Esophagus muscularis mucosa (tissue), 4 donors: ENCODE measurements around the gene SHF. TPM values are rescaled to one million over a fixed set of nuclear protein-coding genes. Genes with fewer than 3 reads are reported as not detected.

Source experiments
- DNase-seq: peaks from one replicate; pipeline ENCODE4 v3.0.0-alpha.2; 2017; ENCODE audit errors: extremely low spot score
- H3K27ac ChIP-seq, 4 donors: fragments of 200-600 bp; sonication (generic); replicated peaks in 1 of 4; 1 replicate in 3 of 4; 2 replicates in 1 of 4; pipeline ENCODE4 v1.5.1; 2016 to 2019; ENCODE audit warnings: mild to moderate bottlenecking in 1 of 4
- H3K27me3 ChIP-seq, 4 donors: fragments of 200-600 bp; sonication (generic); one replicate each; pipeline versions ENCODE4 v1.5.1 to v1.6.0; 2016 to 2019
- H3K36me3 ChIP-seq, 4 donors: fragments of 200-600 bp; sonication (generic); one replicate each; pipeline ENCODE4 v1.5.1; 2016 to 2019
- H3K4me1 ChIP-seq, 4 donors: fragments of 200-600 bp; sonication (generic); one replicate each; pipeline ENCODE4 v1.5.1; 2016 to 2019
- H3K4me3 ChIP-seq, 4 donors: fragments of 200-600 bp; sonication (generic); 1 replicate in 2 of 4; 2 replicates in 2 of 4; pipeline ENCODE4 v1.5.1; 2016 to 2019; ENCODE audit warnings: mild to moderate bottlenecking in 4 of 4, moderate library complexity in 1 of 4
- H3K9me3 ChIP-seq, 4 donors: fragments of 200-600 bp; sonication (generic); 1 replicate in 3 of 4; 2 replicates in 1 of 4; pipeline ENCODE4 v1.5.1; 2016 to 2019
- CTCF ChIP-seq, 3 experiments: fragments of 200-600 bp in 2 of 3; fragments of 450-650 bp in 1 of 3; sonication (generic) in 2 of 3; IDR thresholded peaks; one replicate each; pipeline ENCODE4 v1.5.1; 2017 to 2019; ENCODE audit warnings: antibody characterized with exemption in 3 of 3, mild to moderate bottlenecking in 2 of 3, moderate library complexity in 1 of 3
- EP300 ChIP-seq: sonication (generic); formaldehyde crosslinking; IDR thresholded peaks from one replicate; pipeline ENCODE4 v1.6.1; 2017; ENCODE audit warnings: antibody characterized with exemption
- POLR2A ChIP-seq: fragments of 450-650 bp; IDR thresholded peaks from one replicate; pipeline ENCODE4 v1.6.1; 2017; ENCODE audit warnings: antibody characterized with exemption, moderate library complexity, mild to moderate bottlenecking, low read depth
- POLR2AphosphoS5 ChIP-seq, 2 donors: sonication (generic); formaldehyde crosslinking; IDR thresholded peaks; one replicate each; pipeline ENCODE4 v1.6.1; 2017; ENCODE audit warnings: antibody characterized with exemption in 2 of 2
- WGBS: methylation state at CpG from one replicate; pipeline ENCODE4 v1.1.5; 2018; 5-methylcytosine and 5-hydroxymethylcytosine counted together
- intact Hi-C: fragments of 100-400 bp; cut with DNase I; formaldehyde crosslinking; loops from one replicate; pipeline ENCODE4 v1.15.1; 2023
- total RNA-seq, 4 donors: library from RNA; depleted of rRNA; stranded (reverse); fragments of >200 nt; gene quantifications; one replicate each; pipeline versions ENCODE4 v1.1.0 to v1.2.1, GENCODE V29; 2016

The SHF gene
- total RNA-seq, 4 donors from 2014 or later, result 4.6 to 15.4 (median 10.2) TPM

- 93% methylated on average over 1 of the region's 1 CpG for WGBS
- intact Hi-C loops, result no loop called here
- Histone ChIP-seq H3K4me1 (no peaks in the 10 kb centered on the region), H3K9me3 (no peaks in the 10 kb centered on the region), H3K27me3 (peaks cover 0 to under 1% (median 0%) of the 10 kb centered on the region in 4 donors), H3K36me3 (peaks cover 0 to 17% (median 2%) of the 10 kb centered on the region in 4 donors), H3K27ac (no peak overlapping the region), H3K4me3 (no peak overlapping the region)
- TF ChIP-seq EP300 (no peak), POLR2AphosphoS5 (IDR thresholded peaks at IDR 0.05) (no peak), CTCF (IDR thresholded peaks at IDR 0.05) (no peak), POLR2A (no peak)
- DNase-seq, result no peak
Observed at GRCh38 chr15:45149060-45149459, 38.7 kb downstream of the SHF start.

- WGBS, result 85% methylated on average over 10 of the region's 12 CpGs
- peaks cover 0 to 4% (median 0%) of the 10 kb centered on the region in 4 donors for H3K27me3 ChIP-seq
- no peaks in the 10 kb centered on the region for H3K9me3 ChIP-seq
- H3K4me3 ChIP-seq, result no peak overlapping the region
- peaks cover 0 to 17% (median 2%) of the 10 kb centered on the region in 4 donors for H3K36me3 ChIP-seq
- H3K27ac ChIP-seq, result no peak overlapping the region
- TF ChIP-seq POLR2A (no peak), POLR2AphosphoS5 (IDR thresholded peaks at IDR 0.05) (no peak)
- H3K4me1 ChIP-seq, result no peaks in the 10 kb centered on the region
- DNase-seq, result no peak
- intact Hi-C loops, result no loop called here
Observed at GRCh38 chr15:45148076-45149059, 39.4 kb downstream of the SHF start.

- H3K27me3 ChIP-seq, result peaks cover 0 to 10% (median 0%) of the 10 kb centered on the region in 4 donors
- no peak overlapping the region for H3K27ac ChIP-seq
- H3K4me1 ChIP-seq, result no peaks in the 10 kb centered on the region
- DNase-seq, result no peak
- 94% methylated on average over 6 of the region's 7 CpGs for WGBS
- intact Hi-C loops, result no loop called here
- TF ChIP-seq CTCF (IDR thresholded peaks at IDR 0.05) (no peak), EP300 (no peak), POLR2AphosphoS5 (IDR thresholded peaks at IDR 0.05) (no peak), POLR2A (no peak)
- no peaks in the 10 kb centered on the region for H3K9me3 ChIP-seq
- no peak overlapping the region for H3K4me3 ChIP-seq
- peaks cover 0 to 17% (median 2%) of the 10 kb centered on the region in 4 donors for H3K36me3 ChIP-seq
Observed at GRCh38 chr15:45147606-45148005, 40.2 kb downstream of the SHF start.

- no peak for DNase-seq
- H3K9me3 ChIP-seq, result no peaks in the 10 kb centered on the region
- peaks cover 0 to 18% (median 0%) of the 10 kb centered on the region in 4 donors for H3K27me3 ChIP-seq
- peaks cover 0 to 5% (median 0%) of the 10 kb centered on the region in 4 donors for H3K36me3 ChIP-seq
- intact Hi-C loops, result no loop called here
- no peak for TF ChIP-seq POLR2AphosphoS5 (IDR thresholded peaks at IDR 0.05)
- TF ChIP-seq CTCF (IDR thresholded peaks at IDR 0.05), result no peak
- no peak for TF ChIP-seq EP300
- no peak overlapping the region for H3K27ac ChIP-seq
- WGBS, result 87% methylated on average over 4 of the region's 4 CpGs
- H3K4me3 ChIP-seq, result no peak overlapping the region
- H3K4me1 ChIP-seq, result no peaks in the 10 kb centered on the region
Observed at GRCh38 chr15:45146405-45146804, 41.4 kb downstream of the SHF start.

GRCh38 chr15:45144775-45145174 lies 43.0 kb downstream of the SHF start:
- DNase-seq, result no peak
- Histone ChIP-seq H3K27ac (no peak overlapping the region), H3K4me3 (no peak overlapping the region), H3K9me3 (no peaks in the 10 kb centered on the region), H3K27me3 (peaks cover 0 to 27% (median 0%) of the 10 kb centered on the region in 4 donors), H3K36me3 (no peaks in the 10 kb centered on the region), H3K4me1 (no peaks in the 10 kb centered on the region)
- 83% methylated on average over 8 of the region's 9 CpGs for WGBS
- intact Hi-C loops, result no loop called here
- no peak for TF ChIP-seq POLR2A
- no peak for TF ChIP-seq EP300
- TF ChIP-seq CTCF (IDR thresholded peaks at IDR 0.05), result no peak
- TF ChIP-seq POLR2AphosphoS5 (IDR thresholded peaks at IDR 0.05), result no peak
